Measurements from ENCODE around the gene RBMY1A1.
"Not testable (repeated sequence)": the region's sequence is repeated elsewhere in the genome, so short reads cannot be mapped to it uniquely, and the experiment has no call there.

RBMY1A1 gene

GRCh38 chrY:21534579-21534978 is at the start of gene RBMY1A1:
Gene RBMY1A1, plus strand, starts transcription at chrY:21534879. Its CDS starts 2,013 bp downstream, at chrY:21536892.
- not testable (repeated sequence) for DNase-seq

DNA sequence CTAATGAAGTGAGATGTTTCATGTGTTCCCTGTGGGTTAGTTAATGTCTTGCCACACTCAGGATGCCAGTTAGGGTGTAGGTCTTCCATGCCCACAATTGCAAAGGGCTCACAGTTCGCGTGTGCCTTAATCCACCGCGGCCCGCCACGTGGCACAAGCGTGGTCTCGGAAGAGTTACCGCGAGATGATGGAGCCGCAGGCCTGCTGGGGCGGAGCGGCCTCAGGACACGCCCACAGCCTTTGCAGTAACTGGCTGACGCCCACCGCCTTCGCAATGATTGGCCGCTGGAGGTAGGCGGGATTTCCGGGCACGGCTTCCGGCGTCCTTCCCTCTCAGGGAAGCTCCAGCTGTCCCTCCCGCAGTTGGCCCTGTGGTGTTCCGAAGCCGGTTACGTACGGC is 23.6 kb upstream of the RBMY1A1 start, which contains the start of gene RBMY1B:
RBMY1B (plus strand) TSS at position 301 of the 400 bp plus-strand sequence. CDS start 2,013 bp downstream, outside the sequence.
- DNase-seq: not testable (repeated sequence)

- DNase-seq: not testable (repeated sequence)
Measured at GRCh38 chrY:21559316-21559984, 24.8 kb downstream of the RBMY1A1 start.

DNA sequence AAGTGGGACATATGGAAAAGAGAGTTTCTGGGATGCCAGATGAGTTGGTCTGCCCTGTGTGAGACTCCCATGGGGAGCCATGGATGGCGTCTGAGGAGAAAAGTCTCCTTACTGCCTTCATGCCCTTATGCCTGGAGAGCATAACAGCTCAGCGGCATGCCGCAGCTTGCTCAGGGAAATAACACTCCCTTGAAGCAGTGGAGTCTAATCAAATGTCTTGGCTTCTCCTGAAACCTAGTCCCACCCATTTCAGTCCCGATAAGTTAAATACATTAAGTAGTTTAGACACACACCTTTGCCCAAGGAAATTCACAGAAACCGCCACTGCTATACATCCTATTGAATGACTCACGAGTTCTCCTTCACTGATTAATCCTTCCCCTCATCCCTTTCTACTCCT is 50.8 kb downstream of the RBMY1A1 start:
- DNase-seq: no peak

GRCh38 chrY:21586454-21586853 is 51.8 kb downstream of the RBMY1A1 start:
- DNase-seq: not testable (repeated sequence)

- no peak for DNase-seq
Measured at GRCh38 chrY:21592059-21592458, 57.4 kb downstream of the RBMY1A1 start.

GRCh38 chrY:21596287-21596686 is 61.6 kb downstream of the RBMY1A1 start:
- not testable (repeated sequence) for DNase-seq
